GM21447 (cell line): ENCODE results near the gene EVA1C.
"Not testable (repeated sequence)": the region's sequence is repeated elsewhere in the genome, so short reads cannot be mapped to it uniquely, and the experiment has no call there.

Experiments used
- ATAC-seq: cut with Tn5 transposase; IDR thresholded peaks from one replicate; pipeline ENCODE4 v1.9.1; 2021; ENCODE audit not compliant: unreplicated experiment

The EVA1C gene

GRCh38 chr21:32423320-32424190 is 11.0 kb downstream of the EVA1C start:
- no peak for ATAC-seq

- ATAC-seq: no peak
These were observed 11.7 kb downstream of the EVA1C start for GRCh38 chr21:32424191-32424535.

GRCh38 chr21:32424674-32425073 is 12.2 kb downstream of the EVA1C start:
- no peak for ATAC-seq

- ATAC-seq: no peak
These were observed 13.1 kb downstream of the EVA1C start for GRCh38 chr21:32425628-32426027.

GRCh38 chr21:32426066-32426465 is 13.6 kb downstream of the EVA1C start:
- no peak for ATAC-seq

GRCh38 chr21:32426592-32427051 is 14.1 kb downstream of the EVA1C start:
- ATAC-seq: no peak

- no peak for ATAC-seq
These were observed 15.6 kb downstream of the EVA1C start for GRCh38 chr21:32427958-32428623.

- ATAC-seq: not testable (repeated sequence)
These were observed 20.6 kb downstream of the EVA1C start for GRCh38 chr21:32432982-32433660.

GRCh38 chr21:32437729-32438128 is 25.2 kb downstream of the EVA1C start:
- no peak for ATAC-seq

GRCh38 chr21:32442566-32443318 is 30.2 kb downstream of the EVA1C start:
- no peak for ATAC-seq

- no peak for ATAC-seq
These were observed 32.6 kb downstream of the EVA1C start for GRCh38 chr21:32445101-32445500.

- ATAC-seq: not testable (repeated sequence)
These were observed 33.9 kb downstream of the EVA1C start for GRCh38 chr21:32446440-32446839.

GRCh38 chr21:32447224-32447623 is 34.7 kb downstream of the EVA1C start:
- ATAC-seq: no peak

GRCh38 chr21:32448803-32449594 is 36.5 kb downstream of the EVA1C start:
- ATAC-seq: no peak

- ATAC-seq: not testable (repeated sequence)
These were observed 38.6 kb downstream of the EVA1C start for GRCh38 chr21:32450881-32451701.

GRCh38 chr21:32452191-32452590 is 39.7 kb downstream of the EVA1C start:
- not testable (repeated sequence) for ATAC-seq

- ATAC-seq: no peak
These were observed 40.1 kb downstream of the EVA1C start for GRCh38 chr21:32452641-32453040.

- ATAC-seq: no peak
These were observed 43.0 kb downstream of the EVA1C start for GRCh38 chr21:32455548-32455947.

- ATAC-seq: no peak
These were observed 44.0 kb downstream of the EVA1C start for GRCh38 chr21:32456497-32456918.
